B cell (primary cell): ENCODE data around the gene CNOT1. TPM values are rescaled to one million over a fixed set of nuclear protein-coding genes. Genes with fewer than 3 reads are reported as not detected.

Experiments
- ATAC-seq: fragments of 200-7000 bp; cut with Tn5 transposase; one replicate; pipeline ENCODE4 v1.10.0; 2021; ENCODE audit warnings: low read depth, mild to moderate bottlenecking, moderate number of reproducible peaks, moderate library complexity
- CTCF ChIA-PET: fragments of 350-600 bp; sonication (Branson Sonifier 250); formaldehyde crosslinking; loops from one replicate; lab custom pipeline; 2021; ENCODE audit warnings: antibody characterized with exemption, inconsistent platforms; lab: Charles Lee
- POLR2A ChIA-PET: fragments of 350-600 bp; sonication (Branson Sonifier 250); formaldehyde crosslinking; loops from one replicate; lab custom pipeline; 2021; ENCODE audit warnings: antibody characterized with exemption; lab: Charles Lee
- DNase-seq: peaks from one replicate; pipeline ENCODE4 v3.0.0; 2013
- H2AFZ ChIP-seq: 2 replicates; pipeline ENCODE4 v1.6.1; 2012; ENCODE audit warnings: mild to moderate bottlenecking, low read depth, low read length; ENCODE audit not compliant: insufficient read depth, poor library complexity, severe bottlenecking
- H3K27ac ChIP-seq, 2 donors: 1 replicate in 1 of 2; 2 replicates in 1 of 2; pipeline ENCODE4 v1.5.1; 2012 to 2013; ENCODE audit warnings: low read length in 2 of 2, mild to moderate bottlenecking in 2 of 2, moderate library complexity in 1 of 2
- H3K27me3 ChIP-seq, 4 experiments: fragments of 200-600 bp in 1 of 4; sonication (generic) in 1 of 4; replicated peaks in 1 of 4; 1 replicate in 2 of 4; 2 replicates in 2 of 4; pipeline versions ENCODE4 v1.6.1 to v1.7.0; 2013 to 2016; ENCODE audit warnings: low read length in 3 of 4, mild to moderate bottlenecking in 2 of 4, mixed read lengths in 1 of 4, moderate library complexity in 1 of 4; ENCODE audit not compliant: insufficient read depth in 4 of 4, control insufficient read depth in 3 of 4; ENCODE audit errors: control extremely low read depth in 1 of 4
- H3K36me3 ChIP-seq, 2 experiments: replicated peaks in 1 of 2; 1 replicate in 1 of 2; 2 replicates in 1 of 2; pipeline versions ENCODE4 v1.6.1 to v1.7.1; 2013; ENCODE audit warnings: low read length in 1 of 2; ENCODE audit not compliant: insufficient read depth in 2 of 2, control insufficient read depth in 1 of 2; ENCODE audit errors: control extremely low read depth in 1 of 2, extremely low read depth in 1 of 2
- H3K4me1 ChIP-seq, 2 donors: fragments of 200-600 bp in 1 of 2; sonication (generic) in 1 of 2; 1 replicate in 1 of 2; 2 replicates in 1 of 2; pipeline versions ENCODE4 v1.5.1 to v1.6.1; 2013 to 2017; ENCODE audit warnings: low read length in 2 of 2; ENCODE audit not compliant: control insufficient read depth in 2 of 2, insufficient read depth in 2 of 2
- H3K4me2 ChIP-seq: replicated peaks from 2 replicates; pipeline ENCODE3; 2012; ENCODE audit warnings: mild to moderate bottlenecking, low read depth, low read length; ENCODE audit not compliant: poor library complexity, severe bottlenecking
- H3K4me3 ChIP-seq, 5 experiments: fragments of 200-600 bp in 1 of 5; sonication (generic) in 1 of 5; 1 replicate in 3 of 5; 2 replicates in 2 of 5; pipeline versions ENCODE4 v1.5.1 to v1.7.0; 2011 to 2016; ENCODE audit warnings: low read length in 4 of 5, mild to moderate bottlenecking in 4 of 5, low read depth in 2 of 5, control low read depth in 1 of 5, moderate library complexity in 1 of 5; ENCODE audit not compliant: insufficient read depth in 1 of 5; ENCODE audit errors: control extremely low read depth in 1 of 5, extremely low read depth in 1 of 5
- H3K79me2 ChIP-seq: fragments of 200-600 bp; sonication (generic); one replicate; pipeline ENCODE4 v1.6.0; 2016; ENCODE audit warnings: low read length; ENCODE audit not compliant: control insufficient read depth, insufficient read depth
- H3K9ac ChIP-seq: fragments of 200-600 bp; sonication (generic); 2 replicates; pipeline ENCODE4 v1.6.1; 2017; ENCODE audit warnings: mild to moderate bottlenecking, low read length, moderate library complexity
- H3K9me3 ChIP-seq, 3 donors: one replicate each; pipeline versions ENCODE4 v1.6.1 to v1.7.1; 2013; ENCODE audit warnings: low read length in 2 of 3; ENCODE audit not compliant: control insufficient read depth in 2 of 3, insufficient read depth in 1 of 3; ENCODE audit errors: control extremely low read depth in 1 of 3
- H4K20me1 ChIP-seq: 2 replicates; pipeline ENCODE4 v1.6.0; 2012; ENCODE audit warnings: mild to moderate bottlenecking, low read length; ENCODE audit not compliant: insufficient read depth, control insufficient read depth, poor library complexity, severe bottlenecking
- H3K27ac Mint-ChIP-seq: one replicate; pipeline ENCODE4 v1.8.0; 2021; ENCODE audit warnings: mixed read lengths
- H3K27me3 Mint-ChIP-seq: one replicate; pipeline ENCODE4 v1.8.0; 2021; ENCODE audit warnings: mixed read lengths
- H3K4me1 Mint-ChIP-seq: one replicate; pipeline ENCODE4 v1.8.0; 2021; ENCODE audit warnings: mixed read lengths
- H3K4me3 Mint-ChIP-seq: one replicate; pipeline ENCODE4 v1.8.0; 2021; ENCODE audit warnings: mixed read lengths
- H3K9me3 Mint-ChIP-seq: one replicate; pipeline ENCODE4 v1.8.0; 2022; ENCODE audit warnings: mixed read lengths; ENCODE audit not compliant: insufficient read depth
- EZH2 ChIP-seq: IDR thresholded peaks from 2 replicates; pipeline ENCODE4 v1.6.1; 2012; ENCODE audit warnings: borderline replicate concordance, low read depth, mild to moderate bottlenecking, moderate library complexity, low read length; ENCODE audit not compliant: insufficient read depth, poor library complexity, severe bottlenecking
- WGBS: methylation state at CpG from one replicate; pipeline ENCODE4 v1.1.5; 2013; ENCODE audit warnings: missing lambda C conversion rate; ENCODE audit not compliant: insufficient coverage; 5-methylcytosine and 5-hydroxymethylcytosine counted together
- intact Hi-C: fragments of 100-400 bp; cut with micrococcal nuclease; formaldehyde crosslinking; loops from one replicate; pipeline ENCODE4 v1.10.0; 2022
- polyA plus RNA-seq: library from polyadenylated mRNA; depleted of rRNA; stranded (reverse); fragments of >200 nt; gene quantifications from 2 replicates; pipeline ENCODE4 v1.2.3, GENCODE V29; 2012
- total RNA-seq, 2 donors: library from RNA; stranded (reverse); fragments of 120-200 nt in 1 of 2; gene quantifications; 1 replicate in 1 of 2; 2 replicates in 1 of 2; pipeline versions ENCODE4 v1.2.3 to v1.2.4, GENCODE V29; 2013 to 2022
- TF ChIP-seq, protein P1 (sequence below): fragments of 200-600 bp; IDR thresholded peaks from one replicate; pipeline ENCODE4 v1.8.0; 2022; ENCODE audit warnings: antibody characterized with exemption, mild to moderate bottlenecking

Gene CNOT1
- total and polyA plus RNA-seq, 2 donors (not counting 1 experiment from before 2014, with no cell fraction given): 211 to 268 TPM

- no peak within 1 kb of the TSS for H3K27ac ChIP-seq
- POLR2A ChIA-PET: no interaction called here
Observed at GRCh38 chr16:58499615-58500351, 129.8 kb downstream of the CNOT1 start, which contains the start of gene NDRG4. Gene NDRG4 (plus strand): TSS chr16:58500143. CDS start chr16:58500249, 106 bp downstream.

More at GRCh38 chr16:58499615-58500351, 129.8 kb downstream of the CNOT1 start, which contains the start of gene NDRG4:
- H3K4me1 Mint-ChIP-seq: peaks cover 30% of the 10 kb centered on the region
- ATAC-seq (peak; percentile 81), DNase-seq (peak; percentile 58)
- H3K4me3 ChIP-seq: peak within 1 kb of the TSS in 4 of 5 experiments; percentile 55 to 73 (median 58)
- peaks cover 23% of the 10 kb centered on the region for H3K27me3 Mint-ChIP-seq
- H3K9me3 ChIP-seq: peaks cover 0 to 12% (median 0%) of the 10 kb centered on the region in 3 donors
- H3K4me2 ChIP-seq: peak within 1 kb of the TSS; percentile 98
- H3K79me2 ChIP-seq: no peaks in the 10 kb centered on the region
- peaks cover 23 to 33% of the 10 kb centered on the region in 2 donors for H3K4me1 ChIP-seq
- intact Hi-C loops: no loop called here
- peak within 1 kb of the TSS; percentile 75 for H2AFZ ChIP-seq
- H3K36me3 ChIP-seq: no peaks in the 10 kb centered on the region
- CTCF ChIA-PET: interaction anchor here (0.6 to 1.1 kb wide), 4 partner anchors 11 to 164 kb away, joined by 3 to 4 read pairs (median 3); no protein-coding TSS in a partner anchor
- TF ChIP-seq EZH2: no peak
- TF ChIP-seq, protein P1, sequence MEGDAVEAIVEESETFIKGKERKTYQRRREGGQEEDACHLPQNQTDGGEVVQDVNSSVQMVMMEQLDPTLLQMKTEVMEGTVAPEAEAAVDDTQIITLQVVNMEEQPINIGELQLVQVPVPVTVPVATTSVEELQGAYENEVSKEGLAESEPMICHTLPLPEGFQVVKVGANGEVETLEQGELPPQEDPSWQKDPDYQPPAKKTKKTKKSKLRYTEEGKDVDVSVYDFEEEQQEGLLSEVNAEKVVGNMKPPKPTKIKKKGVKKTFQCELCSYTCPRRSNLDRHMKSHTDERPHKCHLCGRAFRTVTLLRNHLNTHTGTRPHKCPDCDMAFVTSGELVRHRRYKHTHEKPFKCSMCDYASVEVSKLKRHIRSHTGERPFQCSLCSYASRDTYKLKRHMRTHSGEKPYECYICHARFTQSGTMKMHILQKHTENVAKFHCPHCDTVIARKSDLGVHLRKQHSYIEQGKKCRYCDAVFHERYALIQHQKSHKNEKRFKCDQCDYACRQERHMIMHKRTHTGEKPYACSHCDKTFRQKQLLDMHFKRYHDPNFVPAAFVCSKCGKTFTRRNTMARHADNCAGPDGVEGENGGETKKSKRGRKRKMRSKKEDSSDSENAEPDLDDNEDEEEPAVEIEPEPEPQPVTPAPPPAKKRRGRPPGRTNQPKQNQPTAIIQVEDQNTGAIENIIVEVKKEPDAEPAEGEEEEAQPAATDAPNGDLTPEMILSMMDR: no peak
- peaks cover 0 to 47% (median 17%) of the 10 kb centered on the region in 4 experiments for H3K27me3 ChIP-seq
- no peaks in the 10 kb centered on the region for H4K20me1 ChIP-seq
- peak within 1 kb of the TSS; percentile 71 for H3K9ac ChIP-seq
- H3K9me3 Mint-ChIP-seq: no peaks in the 10 kb centered on the region
- 37% methylated on average over 21 of the region's 24 CpGs for whole genome bisulfite sequencing
- peak within 1 kb of the TSS; percentile 7 for H3K27ac Mint-ChIP-seq
- H3K4me3 Mint-ChIP-seq: peak within 1 kb of the TSS; percentile 89
